ENCODE measurements around the gene FH. TPM values are rescaled to one million over a fixed set of nuclear protein-coding genes. Genes with fewer than 3 reads are reported as not detected.

Gene FH
- total RNA-seq, 1 experiment from 2014 or later = 108 TPM

DNA sequence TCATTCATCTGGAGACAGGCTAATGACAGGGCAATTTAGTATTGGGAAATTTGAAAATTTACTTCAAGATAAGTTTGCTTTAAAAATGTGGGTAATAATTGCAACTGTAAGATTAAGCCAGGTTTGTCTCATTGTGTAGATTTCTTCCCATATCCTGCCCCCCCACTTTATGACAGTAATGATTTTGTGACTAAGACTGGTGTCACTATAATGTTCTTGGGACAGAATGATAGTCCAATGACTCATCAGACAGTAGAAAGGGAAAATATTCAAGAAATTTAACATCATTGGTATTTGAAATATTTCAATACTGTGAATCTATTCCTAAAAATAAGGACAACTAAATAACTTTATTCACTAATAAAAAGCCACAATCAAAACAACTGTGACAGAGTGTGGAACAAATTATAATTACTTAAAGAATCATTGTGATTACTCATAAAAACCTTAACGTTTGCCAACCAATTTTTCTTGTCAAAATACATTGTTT is 36.7 kb downstream of the FH start:
- intact Hi-C loops (cut with micrococcal nuclease; ENCODE audit: unreplicated experiment) = loop anchor here (10.0 kb wide), 1 partner anchor 328 kb away; no protein-coding TSS in a partner anchor
- TF ChIP-seq, protein P1, sequence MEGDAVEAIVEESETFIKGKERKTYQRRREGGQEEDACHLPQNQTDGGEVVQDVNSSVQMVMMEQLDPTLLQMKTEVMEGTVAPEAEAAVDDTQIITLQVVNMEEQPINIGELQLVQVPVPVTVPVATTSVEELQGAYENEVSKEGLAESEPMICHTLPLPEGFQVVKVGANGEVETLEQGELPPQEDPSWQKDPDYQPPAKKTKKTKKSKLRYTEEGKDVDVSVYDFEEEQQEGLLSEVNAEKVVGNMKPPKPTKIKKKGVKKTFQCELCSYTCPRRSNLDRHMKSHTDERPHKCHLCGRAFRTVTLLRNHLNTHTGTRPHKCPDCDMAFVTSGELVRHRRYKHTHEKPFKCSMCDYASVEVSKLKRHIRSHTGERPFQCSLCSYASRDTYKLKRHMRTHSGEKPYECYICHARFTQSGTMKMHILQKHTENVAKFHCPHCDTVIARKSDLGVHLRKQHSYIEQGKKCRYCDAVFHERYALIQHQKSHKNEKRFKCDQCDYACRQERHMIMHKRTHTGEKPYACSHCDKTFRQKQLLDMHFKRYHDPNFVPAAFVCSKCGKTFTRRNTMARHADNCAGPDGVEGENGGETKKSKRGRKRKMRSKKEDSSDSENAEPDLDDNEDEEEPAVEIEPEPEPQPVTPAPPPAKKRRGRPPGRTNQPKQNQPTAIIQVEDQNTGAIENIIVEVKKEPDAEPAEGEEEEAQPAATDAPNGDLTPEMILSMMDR (IDR thresholded peaks at IDR 0.05; ENCODE audit: insufficient read depth in 1 of 2, low read depth in 1 of 2, low read length in 1 of 2, severe bottlenecking in 1 of 2, unreplicated experiment in 1 of 2) = no peak

DNA sequence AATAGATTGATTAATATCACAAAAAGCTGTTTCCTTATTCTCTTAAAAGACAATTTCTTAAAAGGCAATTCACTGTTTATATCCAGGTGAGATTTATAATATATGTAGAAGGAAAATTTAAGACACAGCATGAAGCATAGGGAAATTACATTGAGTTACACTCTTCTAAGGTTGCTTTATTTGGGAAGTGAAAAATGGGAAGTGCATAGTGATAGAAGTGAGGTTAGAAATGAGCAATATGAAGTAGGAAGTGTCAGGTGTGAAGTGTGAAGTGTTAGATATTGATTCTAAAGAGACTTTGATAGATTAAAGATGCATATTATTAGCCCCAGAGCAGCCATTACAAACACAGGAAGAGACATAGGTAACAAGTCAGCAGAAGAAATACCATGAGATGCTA is 40.3 kb downstream of the FH start:
- no peaks in the 10 kb centered on the region for H3K36me3 ChIP-seq (ENCODE audit: control insufficient read depth, insufficient read depth, low read length)
- H3K36me3 Mint-ChIP-seq (ENCODE audit: insufficient read depth, unreplicated experiment) = no peaks in the 10 kb centered on the region
- ChIA-PET CTCF (no interaction called here), POLR2A (no interaction called here)
- no TSS peak for BruUV-seq (replicated peaks)
- H3K27me3 Mint-ChIP-seq (ENCODE audit: insufficient read depth, unreplicated experiment) = no peaks in the 10 kb centered on the region
- no peaks in the 10 kb centered on the region for H3K9me3 ChIP-seq
- no peak for DNase-seq
- no peaks in the 10 kb centered on the region for H3K27me3 ChIP-seq (replicated peaks; ENCODE audit: control insufficient read depth, insufficient read depth, low read length)
- no peak overlapping the region for H3K4me3 Mint-ChIP-seq (ENCODE audit: unreplicated experiment)
- no peak overlapping the region for H3K4me3 ChIP-seq (ENCODE audit: low read depth, low read length)
- intact Hi-C loops (cut with micrococcal nuclease; ENCODE audit: unreplicated experiment) = no loop called here
- no peak overlapping the region for H3K27ac Mint-ChIP-seq (ENCODE audit: unreplicated experiment)
- no peaks in the 10 kb centered on the region for H3K4me1 ChIP-seq
- no peaks in the 10 kb centered on the region for H3K9me3 Mint-ChIP-seq (ENCODE audit: unreplicated experiment)
- H3K4me1 Mint-ChIP-seq (ENCODE audit: low read depth, unreplicated experiment) = no peaks in the 10 kb centered on the region
- TF ChIP-seq, protein P1 (IDR thresholded peaks at IDR 0.05; ENCODE audit: insufficient read depth in 1 of 2, low read depth in 1 of 2, low read length in 1 of 2, severe bottlenecking in 1 of 2, unreplicated experiment in 1 of 2) = no peak

More for the DNA sequence above, 36.7 kb downstream of the FH start:
- Mint-ChIP-seq H3K4me3 (ENCODE audit: unreplicated experiment) (no peak overlapping the region), H3K36me3 (ENCODE audit: insufficient read depth, unreplicated experiment) (no peaks in the 10 kb centered on the region), H3K27ac (ENCODE audit: unreplicated experiment) (no peak overlapping the region), H3K4me1 (ENCODE audit: low read depth, unreplicated experiment) (no peaks in the 10 kb centered on the region), H3K9me3 (ENCODE audit: unreplicated experiment) (no peaks in the 10 kb centered on the region), H3K27me3 (ENCODE audit: insufficient read depth, unreplicated experiment) (no peaks in the 10 kb centered on the region)
- Histone ChIP-seq H3K4me3 (ENCODE audit: low read depth, low read length) (no peak overlapping the region), H3K9me3 (no peaks in the 10 kb centered on the region), H3K27me3 (replicated peaks; ENCODE audit: control insufficient read depth, insufficient read depth, low read length) (no peaks in the 10 kb centered on the region), H3K36me3 (ENCODE audit: control insufficient read depth, insufficient read depth, low read length) (no peaks in the 10 kb centered on the region), H3K4me1 (no peaks in the 10 kb centered on the region)
- no peak for DNase-seq
- ChIA-PET POLR2A (no interaction called here), CTCF (no interaction called here)
- no TSS peak for BruUV-seq (replicated peaks)

DNA sequence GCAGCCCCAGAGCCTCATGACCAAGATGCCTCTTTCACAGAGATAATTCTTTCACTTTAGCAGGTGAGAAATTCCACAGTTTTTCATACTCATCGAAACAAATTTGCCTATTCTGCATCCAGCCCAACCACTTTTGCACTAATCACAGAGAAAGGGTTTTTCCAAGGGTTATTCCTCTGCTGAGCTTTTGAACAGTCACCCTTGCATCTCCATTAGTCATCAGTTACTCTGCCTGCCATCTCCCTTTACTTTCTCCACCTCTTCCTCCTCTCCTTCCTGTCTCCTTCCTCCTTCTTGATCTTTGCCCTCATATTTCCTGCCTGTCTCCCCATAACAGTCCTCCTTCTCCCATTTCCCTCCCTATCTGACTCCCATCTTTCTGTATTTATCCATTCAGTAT is 43.9 kb downstream of the FH start:
- no TSS peak for BruUV-seq (replicated peaks)
- H3K36me3 ChIP-seq (ENCODE audit: control insufficient read depth, insufficient read depth, low read length) = no peaks in the 10 kb centered on the region
- intact Hi-C loops (cut with micrococcal nuclease; ENCODE audit: unreplicated experiment) = no loop called here
- Mint-ChIP-seq H3K4me1 (ENCODE audit: low read depth, unreplicated experiment) (no peaks in the 10 kb centered on the region), H3K9me3 (ENCODE audit: unreplicated experiment) (no peaks in the 10 kb centered on the region), H3K4me3 (ENCODE audit: unreplicated experiment) (no peak overlapping the region), H3K36me3 (ENCODE audit: insufficient read depth, unreplicated experiment) (no peaks in the 10 kb centered on the region), H3K27ac (ENCODE audit: unreplicated experiment) (no peak overlapping the region), H3K27me3 (ENCODE audit: insufficient read depth, unreplicated experiment) (no peaks in the 10 kb centered on the region)
- H3K4me1 ChIP-seq = no peaks in the 10 kb centered on the region
- TF ChIP-seq, protein P1 (IDR thresholded peaks at IDR 0.05; ENCODE audit: insufficient read depth in 1 of 2, low read depth in 1 of 2, low read length in 1 of 2, severe bottlenecking in 1 of 2, unreplicated experiment in 1 of 2) = no peak
- no peaks in the 10 kb centered on the region for H3K27me3 ChIP-seq (replicated peaks; ENCODE audit: control insufficient read depth, insufficient read depth, low read length)
- ChIA-PET POLR2A (no interaction called here), CTCF (no interaction called here)
- no peaks in the 10 kb centered on the region for H3K9me3 ChIP-seq
- no peak for DNase-seq
- H3K4me3 ChIP-seq (ENCODE audit: low read depth, low read length) = no peak overlapping the region

Measured in Caco-2 (cell line).